Panc1 (cell line): ENCODE data around the gene CCDC40. TPM values are rescaled to one million over a fixed set of nuclear protein-coding genes. Genes with fewer than 3 reads are reported as not detected.

Experiments used
- ATAC-seq: fragments of 200-7000 bp; cut with Tn5 transposase; 2 replicates; pipeline ENCODE4 v1.9.1; 2020; ENCODE audit warnings: mild to moderate bottlenecking, moderate library complexity
- BruUV-seq: library from RNA; stranded (reverse); fragments of 400-500 nt; replicated peaks from 2 replicates; lab custom pipeline; 2021; lab: Mats Ljungman, UMichigan
- CTCF ChIA-PET: fragments of 300-600 bp; sonication (Branson Sonifier 250); formaldehyde crosslinking; loops from one replicate; lab custom pipeline; 2022; ENCODE audit warnings: antibody characterized with exemption; lab: Charles Lee
- POLR2A ChIA-PET: fragments of 300-600 bp; sonication (Branson Sonifier 250); formaldehyde crosslinking; loops from one replicate; lab custom pipeline; 2022; ENCODE audit warnings: antibody characterized with exemption; lab: Charles Lee
- DNase-seq: peaks from one replicate; pipeline ENCODE4 v3.0.0-alpha.2; 2010; ENCODE audit warnings: low read depth, low spot score
- H3K27ac ChIP-seq: 2 replicates; pipeline ENCODE4 v1.5.1; 2011; ENCODE audit warnings: mild to moderate bottlenecking, low read length, inconsistent platforms
- H3K27me3 ChIP-seq: fragments of 200-500 bp; sonication (Bioruptor generic); 2 replicates; pipeline ENCODE4 v1.6.0; 2014; ENCODE audit warnings: low read length, inconsistent platforms; ENCODE audit not compliant: control insufficient read depth, insufficient read depth
- H3K36me3 ChIP-seq: fragments of 200-500 bp; sonication (Bioruptor generic); 2 replicates; pipeline ENCODE4 v1.5.1; 2014; ENCODE audit warnings: inconsistent platforms, mild to moderate bottlenecking, low read length, moderate library complexity; ENCODE audit not compliant: control insufficient read depth, insufficient read depth
- H3K4me1 ChIP-seq: 2 replicates; pipeline ENCODE4 v1.5.1; 2011; ENCODE audit warnings: inconsistent platforms, mild to moderate bottlenecking, low read length, moderate library complexity; ENCODE audit not compliant: control insufficient read depth, insufficient read depth
- H3K4me3 ChIP-seq, 2 experiments: 2 replicates each; pipeline ENCODE4 v1.5.1; 2011 to 2012; ENCODE audit warnings: low read depth in 2 of 2, low read length in 2 of 2, mild to moderate bottlenecking in 2 of 2, inconsistent platforms in 1 of 2, moderate library complexity in 1 of 2
- H3K9me3 ChIP-seq: fragments of 200-500 bp; sonication (Bioruptor generic); 2 replicates; pipeline ENCODE4 v1.5.1; 2014; ENCODE audit warnings: low read depth, mild to moderate bottlenecking, inconsistent platforms, low read length, moderate library complexity; ENCODE audit not compliant: control insufficient read depth, insufficient read depth
- CTCF ChIP-seq: fragments of 450-650 bp; IDR thresholded peaks from 2 replicates; pipeline ENCODE4 v1.5.1; 2017; ENCODE audit warnings: mild to moderate bottlenecking
- POLR2AphosphoS5 ChIP-seq: IDR thresholded peaks from 2 replicates; pipeline ENCODE4 v1.6.1; 2012; ENCODE audit warnings: mild to moderate bottlenecking, low read depth, low read length, moderate library complexity
- REST ChIP-seq, 2 experiments: IDR thresholded peaks; 2 replicates each; pipeline ENCODE4 v1.6.1; 2011 to 2012; ENCODE audit warnings: low read depth in 2 of 2, control low read depth in 1 of 2, low read length in 1 of 2, mild to moderate bottlenecking in 1 of 2, moderate library complexity in 1 of 2; ENCODE audit not compliant: insufficient read depth in 1 of 2
- SIN3A ChIP-seq: IDR thresholded peaks from 2 replicates; pipeline ENCODE4 v1.6.1; 2012; ENCODE audit warnings: low read depth, mild to moderate bottlenecking, low read length, moderate library complexity, borderline replicate concordance; ENCODE audit not compliant: insufficient read depth
- TCF7L2 ChIP-seq: IDR thresholded peaks from 2 replicates; pipeline ENCODE4 v1.6.1; 2011; ENCODE audit warnings: mild to moderate bottlenecking, low read depth, low read length, inconsistent platforms
- in situ Hi-C: cut with HindIII; loops from 2 replicates; pipeline ENCODE4 v1.10.0; 2016; ENCODE audit warnings: low sequenced_read_pairs, low pct_unique_long_range_greater_than_20kb
- intact Hi-C: fragments of 100-400 bp; cut with micrococcal nuclease; formaldehyde crosslinking; loops from one replicate; pipeline ENCODE4 v1.10.0; 2022; ENCODE audit not compliant: unreplicated experiment
- total RNA-seq: library from RNA; stranded (reverse); gene quantifications from one replicate; pipeline ENCODE4 v1.2.1, GENCODE V29; 2021; ENCODE audit not compliant: unreplicated experiment

The CCDC40 gene
- total RNA-seq, 1 experiment from 2014 or later, result 18.0 TPM

- ChIA-PET POLR2A (no interaction called here), CTCF (no interaction called here)
- no peak for ATAC-seq
- in situ Hi-C loops (no loop called here), intact Hi-C loops (no loop called here)
- BruUV-seq, result no TSS peak
- H3K36me3 ChIP-seq, result no peaks in the 10 kb centered on the region
- no peaks in the 10 kb centered on the region for H3K4me1 ChIP-seq
- no peaks in the 10 kb centered on the region for H3K27me3 ChIP-seq
- H3K4me3 ChIP-seq, result no peak overlapping the region
- no peak for DNase-seq
- TF ChIP-seq POLR2AphosphoS5 (no peak), CTCF (no peak), TCF7L2 (no peak), REST (IDR thresholded peaks at IDR 0.05; ENCODE audit: insufficient read depth in 1 of 2, low read depth in 2 of 2, low read length in 1 of 2) (no peak), SIN3A (no peak)
- no peak overlapping the region for H3K27ac ChIP-seq
- no peaks in the 10 kb centered on the region for H3K9me3 ChIP-seq
Observed at GRCh38 chr17:80092959-80093358, 56.5 kb downstream of the CCDC40 start.

GRCh38 chr17:80095038-80095843, 58.8 kb downstream of the CCDC40 start:
- CTCF ChIA-PET, result no interaction called here
- intact Hi-C loops, result no loop called here

More at GRCh38 chr17:80095038-80095843, 58.8 kb downstream of the CCDC40 start:
- H3K36me3 ChIP-seq, result no peaks in the 10 kb centered on the region
- POLR2A ChIA-PET, result no interaction called here
- BruUV-seq, result no TSS peak
- no peak for TF ChIP-seq TCF7L2
- no peak for TF ChIP-seq CTCF
- no peak for TF ChIP-seq REST (IDR thresholded peaks at IDR 0.05; ENCODE audit: insufficient read depth in 1 of 2, low read depth in 2 of 2, low read length in 1 of 2)
- TF ChIP-seq SIN3A, result no peak
- TF ChIP-seq POLR2AphosphoS5, result no peak
- H3K27me3 ChIP-seq, result no peaks in the 10 kb centered on the region
- in situ Hi-C loops, result no loop called here
- ATAC-seq (no peak; the same call in 1 of the 2 replicates), DNase-seq (no peak)
- H3K27ac ChIP-seq, result no peak overlapping the region
- H3K4me3 ChIP-seq, result no peak overlapping the region
- H3K4me1 ChIP-seq, result no peaks in the 10 kb centered on the region
- H3K9me3 ChIP-seq, result no peaks in the 10 kb centered on the region
